ENCODE measurements around the gene BSPRY.
A peak's percentile ranks its signal among the peaks of the same experiment; 100 is the strongest.
"Not testable (repeated sequence)": the region's sequence is repeated elsewhere in the genome, so short reads cannot be mapped to it uniquely, and the experiment has no call there.

The BSPRY gene

DNA sequence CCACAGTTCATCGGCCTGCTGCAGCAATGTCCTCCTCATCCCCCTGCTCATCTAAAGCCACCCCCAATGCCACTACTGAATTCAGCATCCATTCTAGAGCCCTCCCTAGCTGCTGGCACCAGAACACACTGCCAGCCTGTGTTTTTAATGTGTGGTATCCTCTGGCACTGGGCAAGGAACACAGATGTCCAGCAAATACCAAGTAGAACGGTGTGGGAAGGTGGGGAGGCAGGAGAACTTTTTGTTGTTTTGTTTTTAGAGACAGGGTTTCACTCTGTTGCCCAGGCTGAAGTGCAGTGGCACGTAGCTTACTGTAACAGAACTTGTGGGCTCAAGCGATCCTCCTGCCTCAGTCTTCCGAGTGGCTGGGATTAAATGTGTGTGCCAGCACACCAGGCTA is 22.7 kb downstream of the BSPRY start:
- DNase-seq = no peak

DNA sequence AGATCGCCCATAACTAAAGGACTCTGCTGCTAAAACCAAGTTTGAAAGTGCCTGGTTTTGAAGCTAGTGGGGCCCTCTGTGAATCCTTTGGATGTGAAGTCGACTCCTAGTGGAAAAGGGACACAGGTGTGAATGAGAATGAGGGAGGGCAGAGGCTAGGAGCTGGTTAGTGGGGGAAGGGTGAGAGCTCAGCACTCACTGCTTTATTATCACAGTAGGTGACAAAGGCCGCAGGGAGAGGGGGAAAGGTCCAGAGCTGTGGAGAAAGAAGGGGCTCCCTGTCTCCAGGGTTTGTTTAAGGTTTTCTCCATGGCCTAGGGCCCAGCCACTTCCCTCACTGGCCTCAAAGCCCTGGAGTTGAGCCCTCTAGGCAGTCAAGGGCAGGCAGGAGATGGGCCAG is 23.9 kb downstream of the BSPRY start:
- DNase-seq = no peak

DNA sequence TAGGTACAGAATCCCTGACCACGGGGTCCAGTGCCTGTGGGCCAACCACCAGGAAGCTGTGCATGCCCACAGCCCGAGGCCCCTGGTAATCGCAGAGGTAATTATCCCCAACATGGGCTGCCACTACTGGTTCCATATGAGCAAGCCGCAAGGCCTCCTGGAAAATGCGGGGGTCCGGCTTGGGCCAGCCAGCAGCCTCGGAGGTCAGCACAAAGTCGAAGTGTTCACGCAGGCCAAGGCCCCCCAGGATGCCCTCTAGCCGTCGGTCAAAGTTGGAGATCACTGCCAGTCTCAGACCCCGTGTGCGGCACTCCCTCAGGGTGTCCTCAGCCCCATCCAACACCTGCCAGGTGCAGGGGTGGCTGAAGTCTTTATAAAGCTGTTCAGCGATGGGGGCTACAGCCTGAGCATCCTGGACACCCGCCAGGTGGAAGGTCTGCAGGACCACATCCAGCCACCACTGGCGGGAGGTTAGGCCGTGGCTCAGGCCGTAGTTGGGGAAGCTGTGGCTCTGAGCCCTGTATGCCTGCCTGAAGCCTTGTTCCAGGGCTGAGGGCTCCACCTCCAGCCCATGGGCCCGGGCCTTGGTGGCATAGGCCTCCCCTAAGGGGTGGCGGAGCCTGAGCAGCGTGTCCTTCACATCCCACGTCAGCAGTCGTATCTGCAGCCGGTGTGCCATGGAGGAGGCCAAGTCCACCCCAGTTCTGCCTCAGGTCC is 24.5 kb downstream of the BSPRY start:
- DNase-seq = no peak

DNA sequence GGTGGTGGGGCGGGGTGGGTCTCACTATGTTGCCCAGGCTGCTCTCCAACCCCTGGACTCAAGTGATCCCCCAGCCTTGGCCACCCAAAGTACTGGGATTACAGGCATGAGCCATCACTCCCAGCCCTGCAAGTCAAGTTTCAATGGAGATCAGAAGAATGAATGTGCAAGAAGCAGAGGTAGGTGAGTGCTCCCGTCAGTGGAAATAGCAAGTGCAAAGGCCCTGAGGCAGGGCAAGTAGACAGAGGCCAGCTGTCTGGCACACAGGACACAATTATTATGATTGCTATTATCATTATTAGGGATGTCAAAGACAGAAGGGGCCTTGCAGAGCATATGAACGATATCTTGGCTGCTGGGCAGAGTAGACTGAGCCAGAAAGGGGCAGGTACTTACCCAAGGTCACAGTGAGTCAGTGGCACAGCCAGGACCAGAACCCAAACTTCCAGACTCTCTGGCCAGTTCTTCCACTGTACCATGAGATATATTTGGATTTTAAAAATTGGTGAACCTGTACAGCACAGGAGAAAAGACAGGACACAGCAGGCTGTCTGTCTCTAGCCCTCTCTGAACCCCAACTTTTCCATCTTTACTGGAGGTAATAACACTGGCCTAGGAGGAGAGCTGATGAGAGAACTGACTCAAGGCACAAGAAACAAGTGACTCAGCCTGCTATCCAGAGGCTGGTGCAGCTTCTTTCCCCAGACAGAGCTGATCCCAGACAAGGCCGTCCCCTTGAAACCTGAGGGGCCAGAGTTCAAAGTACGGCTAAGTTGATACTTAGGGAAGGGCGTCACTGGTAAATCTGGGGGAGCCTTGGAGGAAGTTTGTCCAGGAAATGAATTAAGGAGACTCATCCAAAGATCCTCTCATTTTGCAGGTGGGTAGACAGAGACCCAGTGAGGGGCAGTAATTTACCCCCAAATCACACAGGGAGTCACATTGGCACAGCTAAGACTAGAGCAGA is 26.0 kb downstream of the BSPRY start:
- no peak for DNase-seq

DNA sequence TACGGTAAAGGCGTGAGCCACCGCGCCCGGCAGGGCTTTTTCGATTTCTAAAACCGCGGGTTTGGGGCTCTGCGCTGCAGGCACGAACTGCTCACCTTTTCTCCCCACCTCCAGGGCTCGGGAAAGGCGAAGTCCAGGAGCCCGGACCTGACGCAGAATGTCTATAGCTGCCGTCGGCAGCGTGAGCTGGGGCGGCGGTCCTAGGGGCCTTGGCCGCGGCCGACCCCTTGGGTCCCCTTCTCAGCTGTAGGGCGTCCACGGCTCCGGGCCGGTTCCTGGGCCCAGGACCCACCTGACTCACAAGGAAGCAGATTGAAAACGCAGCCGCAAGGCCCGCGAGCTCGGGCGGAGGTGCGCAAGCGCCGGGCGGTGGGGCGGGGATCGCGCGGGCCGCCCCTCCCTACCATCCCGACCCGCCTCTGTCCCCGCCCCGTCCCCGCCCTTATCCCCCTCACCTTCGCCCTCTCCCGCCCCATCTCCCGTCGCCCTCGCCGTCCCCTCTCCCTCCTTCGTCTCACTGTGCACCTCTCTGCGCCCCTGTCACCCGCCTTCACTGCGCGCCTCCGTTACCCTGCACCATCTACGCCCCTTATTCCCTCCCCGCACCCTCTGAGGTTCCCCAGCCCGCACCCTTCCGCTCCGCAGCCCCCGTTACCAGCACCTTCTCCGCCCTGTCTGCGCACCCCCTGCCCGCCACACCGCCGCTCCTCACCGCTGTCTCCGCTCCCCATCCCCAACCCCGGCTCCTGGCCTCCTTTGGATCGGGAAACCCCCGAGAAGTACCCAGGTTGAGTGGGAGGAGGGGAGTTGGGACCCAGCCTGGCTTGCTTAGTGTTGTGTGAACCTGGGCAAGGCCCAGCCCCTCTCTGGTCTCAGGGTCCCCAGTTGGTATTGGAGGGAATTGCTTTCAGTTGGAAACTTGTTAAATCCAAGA is 27.6 kb downstream of the BSPRY start, which contains the start of gene HDHD3:
Gene HDHD3, minus strand, starts transcription at position 353 of the 934 bp plus-strand sequence. CDS start 2,632 bp downstream, outside the sequence.
- DNase-seq = peak; percentile 39

DNA sequence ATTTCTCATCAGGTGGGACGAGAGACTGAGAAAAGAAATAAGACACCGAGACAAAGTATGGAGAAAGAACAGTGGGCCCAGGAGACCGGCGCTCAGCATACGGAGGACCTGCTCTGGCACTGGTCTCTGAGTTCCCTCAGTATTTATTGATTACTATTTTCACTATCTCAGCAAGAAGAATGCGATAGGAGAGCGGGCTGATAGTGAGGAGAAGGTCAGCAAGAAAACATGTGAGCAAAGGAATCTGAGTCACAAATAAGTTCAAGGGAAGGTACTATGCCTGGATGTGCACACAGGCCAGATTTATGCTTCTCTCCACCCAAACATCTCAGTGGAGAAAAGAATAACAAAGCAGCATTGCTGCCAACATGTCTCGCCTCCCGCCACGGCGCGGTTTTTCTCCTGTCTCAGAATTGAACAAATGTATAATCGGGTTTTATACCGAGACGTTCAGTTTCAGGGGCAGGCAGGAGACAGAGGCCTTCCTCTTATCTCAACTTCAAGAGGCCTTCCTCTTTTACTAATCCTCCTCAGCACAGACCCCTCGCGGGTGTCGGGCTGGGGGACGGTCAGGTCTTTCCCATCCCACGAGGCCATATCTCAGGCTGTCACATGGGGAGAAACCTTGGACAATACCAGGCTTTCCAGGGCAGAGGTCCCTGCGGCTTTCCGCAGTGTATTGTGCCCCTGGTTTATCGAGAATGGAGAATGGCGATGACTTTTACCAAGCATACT is 29.9 kb downstream of the BSPRY start:
- not testable (repeated sequence) for DNase-seq

DNA sequence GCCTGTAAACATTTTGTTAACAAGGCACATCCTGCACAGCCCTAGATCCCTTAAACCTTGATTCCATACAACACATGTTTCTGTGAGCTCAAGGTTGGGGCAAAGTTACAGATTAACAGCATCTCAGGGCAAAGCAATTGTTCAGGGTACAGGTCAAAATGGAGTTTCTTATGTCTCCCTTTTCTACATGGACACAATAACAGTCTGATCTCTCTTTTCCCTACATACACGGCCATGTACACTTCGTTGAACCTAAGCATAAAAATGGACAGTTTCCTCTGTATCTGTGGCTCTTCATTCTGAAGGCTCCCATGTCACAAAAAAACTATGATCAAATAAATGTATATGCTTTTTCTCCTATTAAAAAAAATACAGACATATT is 30.5 kb downstream of the BSPRY start:
- DNase-seq = not testable (repeated sequence)

DNA sequence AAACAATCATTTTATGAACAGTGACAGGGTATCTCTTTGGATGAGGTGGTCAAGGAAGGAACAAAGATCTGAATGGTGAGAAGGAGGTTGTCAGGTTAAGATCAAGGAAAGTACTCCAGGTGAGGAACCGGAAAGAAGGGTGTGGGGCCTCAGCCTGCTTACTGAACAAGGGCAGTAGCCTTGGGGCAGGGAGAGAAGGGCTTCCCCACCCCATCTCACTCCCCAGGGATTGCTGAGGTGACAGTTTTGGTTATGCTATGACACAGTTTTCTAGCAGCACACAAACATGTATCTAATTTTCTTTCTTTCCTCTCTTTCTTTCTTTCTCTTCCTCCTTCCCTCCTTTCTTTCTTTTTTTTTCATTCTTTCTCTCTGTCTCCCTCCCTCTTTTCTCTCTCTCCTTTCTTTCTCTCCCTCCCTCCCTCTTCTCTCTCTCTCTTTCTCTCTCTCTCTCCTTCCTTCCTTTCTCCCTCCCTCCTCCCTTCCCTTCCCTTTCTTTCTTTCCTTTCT is 31.6 kb downstream of the BSPRY start:
- DNase-seq = no peak

DNA sequence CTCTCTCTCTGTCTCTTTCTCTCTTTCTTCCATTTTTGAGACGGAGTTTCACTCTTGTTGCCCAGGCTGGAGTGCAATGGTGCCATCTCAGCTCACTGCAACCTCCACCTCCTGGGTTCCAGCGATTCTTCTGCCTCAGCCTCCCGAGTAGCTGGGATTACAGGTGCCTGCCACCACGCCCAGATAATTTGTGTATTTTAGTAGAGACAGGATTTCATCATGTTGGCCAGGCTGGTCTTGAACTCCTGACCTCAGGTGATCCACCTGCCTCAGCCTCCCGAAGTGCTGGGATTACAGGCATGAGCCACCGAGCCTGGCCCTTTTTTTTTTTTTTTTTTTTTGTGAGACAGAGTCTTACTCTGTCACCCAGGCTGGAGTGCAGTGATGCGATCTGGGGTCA is 32.1 kb downstream of the BSPRY start:
- not testable (repeated sequence) for DNase-seq

DNA sequence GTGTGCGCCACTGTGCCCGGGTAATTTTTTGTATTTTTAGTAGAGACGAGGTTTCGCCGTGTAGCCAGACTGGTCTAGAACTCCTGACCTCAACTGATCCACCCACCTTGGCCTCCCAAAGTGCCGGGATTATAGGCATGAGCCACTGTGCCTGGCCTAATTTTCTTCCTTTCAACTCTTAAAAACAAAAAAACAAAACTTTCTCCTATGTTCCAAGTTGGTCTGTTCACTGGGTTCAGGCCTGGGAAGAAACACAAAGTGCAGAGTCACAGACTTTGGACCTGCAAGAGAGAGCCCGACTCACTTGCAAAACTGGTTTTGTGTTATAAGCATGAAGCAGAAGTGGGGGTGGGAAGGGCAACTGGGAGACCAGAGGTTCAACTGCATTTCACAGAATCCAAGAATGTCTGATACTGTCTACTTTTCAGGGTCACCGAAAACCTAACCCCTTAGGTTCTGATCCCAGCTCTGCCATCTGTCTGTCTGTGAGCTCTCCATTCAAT is 32.6 kb downstream of the BSPRY start:
- no peak for DNase-seq

DNA sequence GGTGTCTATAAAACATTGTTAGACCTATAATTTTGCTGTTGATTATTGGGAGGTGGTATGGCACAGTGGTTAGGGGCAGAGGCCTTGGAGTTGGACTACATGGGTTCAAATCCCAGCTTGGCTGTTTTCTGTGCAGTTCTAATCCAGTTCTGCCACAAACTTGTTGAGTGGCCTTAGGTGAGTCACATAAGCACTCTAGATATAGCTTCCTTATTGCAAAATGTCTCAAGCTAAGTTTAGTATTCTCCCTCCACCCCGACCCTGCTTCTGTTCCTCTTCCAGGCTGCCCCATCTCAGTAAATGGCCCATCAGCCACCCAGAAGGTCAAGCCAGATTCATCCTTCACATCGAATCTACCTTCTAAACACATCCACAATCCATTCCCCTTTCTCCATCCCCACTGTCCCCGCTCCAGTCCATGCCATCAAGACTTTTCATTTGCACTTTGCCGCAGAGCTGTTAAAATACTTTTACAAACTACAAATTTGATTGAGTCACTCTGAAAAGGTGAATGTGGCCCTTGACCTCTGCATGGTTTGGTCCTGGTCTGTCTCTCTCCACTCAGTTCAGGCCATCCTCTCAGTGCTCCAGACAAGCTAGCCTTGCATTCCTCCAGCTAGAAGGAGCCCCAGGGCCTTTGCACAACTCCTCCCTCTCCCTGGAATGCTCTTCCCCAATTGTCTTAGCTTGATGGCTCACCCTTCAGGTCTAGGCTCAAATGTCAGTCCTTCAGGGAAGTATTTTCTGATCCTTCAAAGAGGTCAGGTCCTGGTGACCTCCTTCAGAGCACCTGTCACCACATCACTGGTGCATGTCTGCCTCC is 37.4 kb downstream of the BSPRY start:
- DNase-seq = no peak

DNA sequence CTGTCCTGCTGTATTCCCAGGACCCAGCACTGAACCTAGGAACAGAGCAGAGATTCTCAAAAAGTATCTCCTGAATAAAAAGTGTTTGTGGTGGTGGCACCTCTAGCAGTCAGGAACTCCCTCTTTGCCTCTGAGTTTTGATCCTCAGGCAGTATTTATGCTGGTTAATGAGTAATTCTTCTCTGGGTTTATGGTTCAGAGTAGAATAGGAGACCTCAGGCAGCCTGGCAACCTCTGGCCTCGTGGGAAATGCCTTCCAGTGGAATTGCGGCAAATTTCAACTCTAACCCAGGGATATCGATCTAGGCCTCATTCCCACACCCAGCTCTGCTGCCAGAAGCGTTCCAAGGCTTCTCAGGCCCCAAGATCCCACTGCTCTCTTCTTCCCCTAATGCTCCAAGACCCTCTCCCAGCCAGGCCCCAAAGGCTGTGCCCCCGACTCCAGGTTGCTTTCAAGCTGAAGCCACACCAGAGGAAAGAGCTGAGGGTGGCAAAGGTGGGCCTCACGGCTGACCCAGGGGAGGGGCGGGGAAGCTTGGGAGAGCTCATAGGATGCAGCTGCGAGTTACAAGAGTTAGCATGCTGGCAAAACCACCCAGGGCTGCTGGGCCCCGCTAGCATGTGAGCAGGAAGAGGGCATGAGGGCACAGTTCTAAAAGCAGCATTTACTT is 38.4 kb downstream of the BSPRY start:
- no peak for DNase-seq

DNA sequence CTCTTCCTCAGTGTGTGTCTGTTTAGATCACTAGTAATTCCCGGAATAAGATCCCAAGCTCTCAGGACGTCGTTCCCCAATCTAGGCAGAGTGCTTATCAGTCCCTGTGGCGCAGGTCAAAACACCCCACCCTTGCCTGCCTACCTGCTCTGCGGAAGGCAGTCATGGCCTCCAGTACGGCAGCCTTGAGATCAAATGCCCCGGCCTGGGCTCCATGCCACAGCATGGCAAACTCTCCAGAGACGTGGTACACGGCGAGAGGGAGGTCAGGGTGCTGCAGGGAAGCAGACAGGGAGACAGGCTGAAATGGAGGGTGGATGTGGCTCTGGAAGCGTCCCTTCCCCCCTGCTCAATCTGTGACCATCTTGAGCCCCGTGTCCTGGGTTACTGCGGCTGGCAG is 39.5 kb downstream of the BSPRY start:
- DNase-seq = no peak

DNA sequence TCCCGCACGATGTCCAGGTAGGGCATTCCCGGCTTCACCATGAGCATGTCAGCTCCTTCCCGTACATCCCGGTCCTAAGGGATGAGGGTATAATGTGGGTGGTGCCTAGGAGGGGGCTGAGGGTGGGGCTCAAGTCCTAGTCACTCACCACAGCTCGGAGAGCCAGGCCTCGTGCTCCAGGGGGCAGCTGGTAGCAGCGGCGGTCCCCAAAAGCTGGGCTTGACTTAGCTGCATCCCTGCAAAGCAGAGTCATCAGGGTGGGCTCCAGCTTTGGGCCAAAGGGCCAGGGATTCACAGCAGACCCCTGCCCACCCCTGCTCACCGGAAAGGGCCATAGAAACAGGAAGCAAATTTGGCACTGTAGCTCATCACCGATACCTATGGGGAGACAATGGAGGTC is 40.1 kb downstream of the BSPRY start:
- no peak for DNase-seq

DNA sequence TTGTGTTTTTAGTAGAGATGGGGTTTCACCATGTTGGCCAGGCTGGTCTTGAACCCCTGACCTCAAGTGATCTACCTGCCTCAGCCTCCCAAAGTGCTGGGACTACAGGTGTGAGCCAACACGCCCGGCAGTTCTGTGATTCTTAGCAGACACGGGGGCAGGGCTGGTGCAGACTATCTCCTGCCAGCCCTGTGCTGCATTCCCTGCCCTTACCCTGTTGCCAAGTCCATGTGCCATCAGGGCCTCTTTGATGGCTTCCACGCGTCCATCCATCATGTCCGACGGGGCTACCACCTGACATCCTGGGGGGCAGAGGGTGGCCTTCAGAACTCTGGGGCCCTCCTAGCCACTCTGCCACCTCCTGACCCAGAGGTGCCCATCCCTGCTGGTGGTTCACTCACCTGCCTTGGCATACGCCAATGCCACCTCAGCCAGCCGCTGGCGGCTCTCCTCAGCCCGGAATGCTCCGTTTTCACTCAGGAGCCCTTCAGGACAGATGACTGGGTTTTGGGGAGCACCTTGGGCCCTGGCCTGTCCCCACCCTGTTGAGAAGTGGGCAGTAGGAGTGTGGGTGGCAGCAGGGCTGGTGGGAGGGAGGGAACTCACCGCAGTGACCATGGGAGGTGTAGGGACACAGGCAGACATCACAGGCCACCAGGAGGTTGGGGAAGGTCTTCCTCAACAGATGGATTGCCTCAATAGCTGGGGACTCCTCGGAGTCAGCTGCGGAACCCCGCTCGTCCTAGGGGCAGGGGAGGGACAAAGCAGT is 41.0 kb downstream of the BSPRY start:
- no peak for DNase-seq

DNA sequence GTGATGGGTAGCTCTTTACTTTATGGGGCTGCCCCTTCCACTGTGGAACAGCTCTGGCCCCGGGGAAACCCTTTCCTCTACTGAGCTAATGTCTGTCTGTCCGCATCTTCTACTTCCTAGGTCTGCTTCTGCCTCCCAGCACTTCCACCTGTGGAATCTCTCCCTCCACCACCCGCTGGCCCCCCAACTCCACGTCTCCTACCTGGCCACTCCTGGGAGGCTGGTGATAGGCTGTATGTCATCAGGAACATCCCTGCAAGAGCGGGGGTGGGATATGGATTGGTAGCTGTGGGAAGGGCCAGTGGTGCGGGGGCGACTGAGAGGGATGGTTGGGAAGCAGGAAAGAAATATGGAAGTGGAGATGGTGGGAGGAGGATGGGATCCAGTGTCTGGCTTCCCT is 42.6 kb downstream of the BSPRY start:
- DNase-seq = no peak

DNA sequence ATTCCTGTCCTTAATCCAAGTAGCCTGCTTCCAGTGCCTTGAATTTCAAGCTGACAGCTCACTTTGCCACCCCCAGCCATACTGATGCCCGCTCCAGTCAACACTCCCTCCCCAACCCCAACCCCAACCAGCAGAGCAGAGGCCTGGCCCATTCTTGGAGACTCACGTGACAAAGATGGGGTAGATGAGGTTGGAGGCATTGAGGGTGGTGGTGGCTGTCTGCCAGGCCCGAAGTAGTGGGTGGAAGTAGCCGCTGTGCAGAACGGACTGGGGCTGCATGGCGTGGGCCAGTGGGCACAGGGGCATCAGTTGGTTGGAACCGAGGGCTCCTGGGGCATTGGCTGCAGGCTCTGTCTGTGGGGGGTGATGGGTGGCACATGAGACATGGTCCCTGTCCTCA is 43.9 kb downstream of the BSPRY start:
- no peak for DNase-seq

DNA sequence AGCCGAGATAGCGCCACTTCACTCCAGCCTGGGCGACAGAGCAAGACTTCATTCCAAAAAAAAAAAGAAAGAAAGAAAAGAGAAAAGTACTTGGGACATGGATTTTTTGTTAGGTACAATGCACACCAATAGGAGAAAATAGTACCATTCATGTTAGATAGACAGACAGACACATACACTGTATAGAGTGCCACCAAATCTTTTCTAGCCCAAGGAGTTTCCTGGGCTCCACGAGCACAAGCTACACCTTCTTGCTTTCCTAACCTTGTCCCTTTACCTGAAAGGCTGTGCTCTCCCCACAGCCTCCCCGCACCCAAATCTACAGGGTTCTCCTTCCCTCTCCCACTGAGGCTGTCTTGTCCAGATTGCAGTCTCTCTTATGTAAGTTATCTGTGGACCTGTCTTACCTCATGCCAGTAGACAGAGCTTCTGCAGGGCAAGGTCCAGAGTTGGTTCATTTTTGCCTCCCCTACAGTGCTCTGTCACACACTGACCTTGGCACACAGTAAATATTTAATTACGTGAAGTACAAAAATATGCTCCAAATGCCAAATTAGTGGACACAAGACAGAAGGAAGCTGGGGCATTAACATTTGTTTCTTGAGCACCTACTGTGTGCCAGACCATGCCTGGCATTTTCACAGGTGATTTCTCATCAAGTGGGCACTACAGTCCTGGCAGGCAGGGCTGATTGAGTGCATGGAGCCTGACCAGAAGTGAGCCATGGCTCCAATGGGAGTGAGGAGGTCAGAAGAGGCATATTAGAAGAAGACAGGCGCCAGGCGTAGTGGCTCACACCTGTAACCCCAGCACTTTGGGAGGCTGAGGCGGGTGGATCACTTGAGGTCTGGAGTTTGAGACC is 45.9 kb downstream of the BSPRY start:
- no peak for DNase-seq
